BJ (cell line): Measurements from ENCODE around the gene SRP9. TPM values are rescaled to one million over a fixed set of nuclear protein-coding genes. Genes with fewer than 3 reads are reported as not detected.

ENCODE experiments used
- CTCF ChIA-PET: fragments of 350-600 bp; formaldehyde crosslinking; extraction: SDS; loops from one replicate; lab custom pipeline; 2021; ENCODE audit warnings: antibody characterized with exemption, inconsistent platforms; lab: Yijun Ruan, JAX
- POLR2A ChIA-PET: fragments of 300-600 bp; sonication (Branson Sonifier 250); formaldehyde crosslinking; extraction: SDS; loops from one replicate; lab custom pipeline; 2021; ENCODE audit warnings: antibody characterized with exemption; lab: Charles Lee
- DNase-seq: peaks from one replicate; pipeline ENCODE4 v3.0.0-alpha.2; 2011; ENCODE audit warnings: low read depth
- H3K27me3 ChIP-seq: 2 replicates; pipeline ENCODE4 v1.6.0; 2011; ENCODE audit warnings: low read length; ENCODE audit not compliant: control insufficient read depth, insufficient read depth
- H3K36me3 ChIP-seq: 2 replicates; pipeline ENCODE4 v1.5.1; 2011; ENCODE audit warnings: low read length; ENCODE audit not compliant: control insufficient read depth, insufficient read depth
- H3K4me3 ChIP-seq: 2 replicates; pipeline ENCODE4 v1.5.1; 2011; ENCODE audit warnings: low read depth, mild to moderate bottlenecking, control low read depth, low read length
- CTCF ChIP-seq: IDR thresholded peaks from 2 replicates; pipeline ENCODE4 v1.5.1; 2011; ENCODE audit warnings: low read depth, mild to moderate bottlenecking, control low read depth, inconsistent platforms, low read length, moderate library complexity; ENCODE audit not compliant: insufficient read depth
- polyA plus RNA-seq: library from polyadenylated mRNA; depleted of rRNA; stranded (reverse); fragments of >200 nt; gene quantifications from 2 replicates; pipeline ENCODE4 v1.2.3, GENCODE V29; 2011

Gene SRP9
- polyA plus RNA-seq, 1 experiment: 250 TPM

- no peaks in the 10 kb centered on the region for H3K36me3 ChIP-seq
- H3K27me3 ChIP-seq: no peaks in the 10 kb centered on the region
- ChIA-PET POLR2A (no interaction called here), CTCF (interaction anchor here (1.0 to 2.7 kb wide), 3 partner anchors 9 to 28 kb away, joined by 3 to 7 read pairs (median 5); no protein-coding TSS in a partner anchor)
- H3K4me3 ChIP-seq: no peak overlapping the region
- TF ChIP-seq CTCF: no peak
- DNase-seq: no peak
These were observed 32.9 kb upstream of the SRP9 start for GRCh38 chr1:225744745-225745144.

GRCh38 chr1:225745273-225745672 is 32.4 kb upstream of the SRP9 start:
- Histone ChIP-seq H3K4me3 (no peak overlapping the region), H3K36me3 (no peaks in the 10 kb centered on the region), H3K27me3 (no peaks in the 10 kb centered on the region)
- TF ChIP-seq CTCF: no peak
- ChIA-PET CTCF (interaction anchor here (2.7 kb wide), 1 partner anchor 27 kb away, joined by 7 read pairs; no protein-coding TSS in a partner anchor), POLR2A (no interaction called here)
- no peak for DNase-seq

- no peaks in the 10 kb centered on the region for H3K36me3 ChIP-seq
- peak overlapping the region; percentile 32 for H3K4me3 ChIP-seq
- H3K27me3 ChIP-seq: no peaks in the 10 kb centered on the region
- ChIA-PET POLR2A (interaction anchor here (0.7 kb wide), 1 partner anchor 224 kb away, joined by 3 read pairs; no protein-coding TSS in a partner anchor), CTCF (interaction anchor here (0.8 to 2.7 kb wide), 5 partner anchors 10 to 183 kb away, joined by 3 to 8 read pairs (median 4); no protein-coding TSS in a partner anchor)
- DNase-seq: peak; percentile 68
- TF ChIP-seq CTCF: peak; percentile 28; the same call in 1 of the 2 replicates
These were observed 31.1 kb upstream of the SRP9 start for GRCh38 chr1:225746361-225747179.

GRCh38 chr1:225747566-225747965 is 30.1 kb upstream of the SRP9 start:
- Histone ChIP-seq H3K27me3 (no peaks in the 10 kb centered on the region), H3K4me3 (no peak overlapping the region), H3K36me3 (no peaks in the 10 kb centered on the region)
- TF ChIP-seq CTCF: no peak
- CTCF ChIA-PET: interaction anchor here (0.8 to 2.7 kb wide), 6 partner anchors 11 to 184 kb away, joined by 3 to 8 read pairs (median 4); no protein-coding TSS in a partner anchor
- no peak for DNase-seq
- POLR2A ChIA-PET: no interaction called here

GRCh38 chr1:225748529-225748928 is 29.1 kb upstream of the SRP9 start:
- ChIA-PET POLR2A (no interaction called here), CTCF (no interaction called here)
- Histone ChIP-seq H3K27me3 (no peaks in the 10 kb centered on the region), H3K36me3 (no peaks in the 10 kb centered on the region), H3K4me3 (no peak overlapping the region)
- no peak for DNase-seq
- no peak for TF ChIP-seq CTCF
